Stimulated activated CD4-positive, alpha-beta T cell treated with anti-CD3 and anti-CD28 coated beads, TNF-alpha, amount 100 ng/mL, for 4 hours (primary cell): ENCODE results near the gene SRCIN1.

ENCODE experiments used
- DNase-seq, 3 experiments: peaks; one replicate each; pipeline ENCODE4 v3.0.0-alpha.2; 2020; ENCODE audit warnings: low read depth in 3 of 3

Gene SRCIN1

GRCh38 chr17:38564254-38564837 lies 41.4 kb downstream of the SRCIN1 start:
- no peak for DNase-seq

GRCh38 chr17:38563362-38564253 lies 42.1 kb downstream of the SRCIN1 start:
- no peak for DNase-seq

- DNase-seq: no peak
These were observed 42.8 kb downstream of the SRCIN1 start for GRCh38 chr17:38562903-38563302.

- DNase-seq: no peak
These were observed 43.6 kb downstream of the SRCIN1 start for GRCh38 chr17:38562215-38562569.

GRCh38 chr17:38561416-38562214 lies 44.1 kb downstream of the SRCIN1 start:
- no peak for DNase-seq

- no peak for DNase-seq
These were observed 45.0 kb downstream of the SRCIN1 start for GRCh38 chr17:38560503-38561318.

GRCh38 chr17:38559880-38560230 lies 45.9 kb downstream of the SRCIN1 start:
- DNase-seq: no peak

GRCh38 chr17:38559051-38559879 lies 46.5 kb downstream of the SRCIN1 start:
- peak; percentile 80 to 88 (median 87) for DNase-seq

- no peak for DNase-seq
These were observed 47.1 kb downstream of the SRCIN1 start for GRCh38 chr17:38558728-38559050.

- DNase-seq: peak; percentile 79 to 87 (median 81)
These were observed 47.7 kb downstream of the SRCIN1 start for GRCh38 chr17:38557836-38558727.

- DNase-seq: no peak
These were observed 48.4 kb downstream of the SRCIN1 start for GRCh38 chr17:38557396-38557795.

- no peak for DNase-seq
These were observed 49.5 kb downstream of the SRCIN1 start for GRCh38 chr17:38556239-38556638.

- no peak for DNase-seq
These were observed 51.1 kb downstream of the SRCIN1 start for GRCh38 chr17:38554430-38555350.

GRCh38 chr17:38552343-38552742 lies 53.4 kb downstream of the SRCIN1 start:
- no peak for DNase-seq

- DNase-seq: no peak
These were observed 54.6 kb downstream of the SRCIN1 start for GRCh38 chr17:38551121-38551520.

GRCh38 chr17:38550661-38551060 lies 55.1 kb downstream of the SRCIN1 start:
- no peak for DNase-seq

GRCh38 chr17:38549285-38549684 lies 56.5 kb downstream of the SRCIN1 start:
- no peak for DNase-seq

- DNase-seq: no peak
These were observed 58.3 kb downstream of the SRCIN1 start for GRCh38 chr17:38547444-38547843.

GRCh38 chr17:38546396-38546795 lies 59.4 kb downstream of the SRCIN1 start:
- no peak for DNase-seq
